SK-N-SH (cell line): ENCODE data around the gene CUL1. TPM values are rescaled to one million over a fixed set of nuclear protein-coding genes. Genes with fewer than 3 reads are reported as not detected.

ENCODE experiments used
- CTCF ChIA-PET: fragments of 300-600, 350-600 bp; formaldehyde crosslinking; extraction: SDS; loops from one replicate; lab custom pipeline; 2021; lab: Yijun Ruan, JAX
- POLR2A ChIA-PET: fragments of 350-600 bp; sonication (Branson Sonifier 250); formaldehyde crosslinking; extraction: SDS; loops from one replicate; lab custom pipeline; 2020; ENCODE audit warnings: antibody characterized with exemption, inconsistent platforms; lab: Yijun Ruan, JAX
- DNase-seq: peaks from one replicate; pipeline ENCODE4 v3.0.0; 2012
- H2AFZ ChIP-seq: fragments of 200-600 bp; sonication (generic); 2 replicates; pipeline ENCODE4 v1.8.1; 2016; ENCODE audit warnings: antibody characterized with exemption, mild to moderate bottlenecking, low read depth
- H3F3A ChIP-seq: fragments of 200-600 bp; sonication (generic); replicated peaks from 2 replicates; pipeline ENCODE3; 2016; ENCODE audit warnings: antibody characterized with exemption, mild to moderate bottlenecking; ENCODE audit not compliant: insufficient read depth
- H3K27ac ChIP-seq, 2 experiments: fragments of 200-500 bp in 1 of 2; fragments of 200-600 bp in 1 of 2; sonication (Bioruptor generic) in 1 of 2; sonication (generic), shearing (Covaris generic) in 1 of 2; 2 replicates each; pipeline versions ENCODE4 v1.5.1 to v1.6.1; 2014 to 2016; ENCODE audit warnings: low read depth in 2 of 2, inconsistent platforms in 1 of 2, low read length in 1 of 2, mild to moderate bottlenecking in 1 of 2, mixed read lengths in 1 of 2
- H3K27me3 ChIP-seq: fragments of 200-600 bp; sonication (generic), shearing (Covaris generic); 2 replicates; pipeline ENCODE4 v1.6.1; 2016; ENCODE audit warnings: mixed run types; ENCODE audit not compliant: insufficient read depth
- H3K36me3 ChIP-seq, 2 experiments: fragments of 200-500 bp in 1 of 2; fragments of 200-600 bp in 1 of 2; sonication (Bioruptor generic) in 1 of 2; sonication (generic) in 1 of 2; replicated peaks in 1 of 2; 2 replicates each; pipeline versions ENCODE3 to v1.5.1; 2014 to 2016; ENCODE audit warnings: low read length in 1 of 2, mild to moderate bottlenecking in 1 of 2; ENCODE audit not compliant: insufficient read depth in 2 of 2, control insufficient read depth in 1 of 2
- H3K4me1 ChIP-seq, 2 experiments: fragments of 200-500 bp in 1 of 2; fragments of 200-600 bp in 1 of 2; sonication (Bioruptor generic) in 1 of 2; sonication (generic), shearing (Covaris generic) in 1 of 2; 2 replicates each; pipeline versions ENCODE4 v1.5.1 to v1.6.1; 2014 to 2016; ENCODE audit warnings: low read depth in 1 of 2, low read length in 1 of 2, mixed run types in 1 of 2; ENCODE audit not compliant: insufficient read depth in 2 of 2, control insufficient read depth in 1 of 2
- H3K4me2 ChIP-seq: fragments of 200-600 bp; sonication (generic), shearing (Covaris generic); 2 replicates; pipeline ENCODE4 v1.6.1; 2017; ENCODE audit warnings: mixed run types
- H3K4me3 ChIP-seq, 2 experiments: fragments of 200-500 bp in 1 of 2; fragments of 200-600 bp in 1 of 2; sonication (Bioruptor generic) in 1 of 2; sonication (generic), shearing (Covaris generic) in 1 of 2; 2 replicates each; pipeline versions ENCODE4 v1.5.1 to v1.8.1; 2014 to 2016; ENCODE audit warnings: low read depth in 2 of 2, inconsistent platforms in 1 of 2, low read length in 1 of 2, mild to moderate bottlenecking in 1 of 2, mixed read lengths in 1 of 2, moderate library complexity in 1 of 2
- H3K79me2 ChIP-seq: fragments of 200-600 bp; sonication (generic); 2 replicates; pipeline ENCODE4 v1.8.1; 2017; ENCODE audit warnings: mild to moderate bottlenecking; ENCODE audit not compliant: insufficient read depth
- H3K9ac ChIP-seq: fragments of 200-600 bp; sonication (generic); 2 replicates; pipeline ENCODE4 v1.6.1; 2017; ENCODE audit warnings: mixed run types
- H3K9me2 ChIP-seq: fragments of 200-600 bp; sonication (generic); 2 replicates; pipeline ENCODE4 v1.6.1; 2017; ENCODE audit warnings: mixed run types
- H3K9me3 ChIP-seq: fragments of 200-600 bp; sonication (generic); 2 replicates; pipeline ENCODE4 v1.6.1; 2017; ENCODE audit warnings: mixed run types, mild to moderate bottlenecking, moderate library complexity
- H4K20me1 ChIP-seq: fragments of 200-600 bp; sonication (generic); 2 replicates; pipeline ENCODE4 v1.6.1; 2017; ENCODE audit warnings: mild to moderate bottlenecking, mixed run types; ENCODE audit not compliant: insufficient read depth
- CHD2 ChIP-seq: fragments of 150-350 bp; IDR thresholded peaks from 2 replicates; pipeline ENCODE4 v1.6.1; 2018; ENCODE audit warnings: low read length; ENCODE audit not compliant: partially characterized antibody
- ELF1 ChIP-seq: IDR thresholded peaks from 2 replicates; pipeline ENCODE4 v1.4.0; 2012
- EZH2phosphoT487 ChIP-seq: fragments of 200-600 bp; sonication (generic); IDR thresholded peaks from 2 replicates; pipeline ENCODE4 v1.6.1; 2017; ENCODE audit warnings: low read depth, mixed run types, mild to moderate bottlenecking, antibody characterized with exemption, moderate library complexity, borderline replicate concordance
- FOSL2 ChIP-seq: IDR thresholded peaks from 2 replicates; pipeline ENCODE4 v1.4.0; 2012; ENCODE audit warnings: low read depth, mild to moderate bottlenecking, moderate library complexity, borderline replicate concordance
- FOXM1 ChIP-seq: IDR thresholded peaks from 2 replicates; pipeline ENCODE4 v1.4.0; 2012; ENCODE audit warnings: low read depth, mild to moderate bottlenecking
- GABPA ChIP-seq: IDR thresholded peaks from 2 replicates; pipeline ENCODE4 v1.4.0; 2012; ENCODE audit warnings: low read depth, mild to moderate bottlenecking
- JUND ChIP-seq: IDR thresholded peaks from 2 replicates; pipeline ENCODE4 v1.4.0; 2012
- MEF2A ChIP-seq: IDR thresholded peaks from 2 replicates; pipeline ENCODE4 v1.4.0; 2012; ENCODE audit warnings: low read depth, borderline replicate concordance
- MXI1 ChIP-seq: IDR thresholded peaks from 2 replicates; pipeline ENCODE4 v1.6.1; 2012; ENCODE audit warnings: mild to moderate bottlenecking, low read depth, low read length, improper control_type of control experiment
- NRF1 ChIP-seq: IDR thresholded peaks from 2 replicates; pipeline ENCODE4 v1.6.1; 2012; ENCODE audit warnings: low read depth, mild to moderate bottlenecking, low read length
- PBX3 ChIP-seq: IDR thresholded peaks from 2 replicates; pipeline ENCODE4; 2012
- SMC3 ChIP-seq: IDR thresholded peaks from 2 replicates; pipeline ENCODE4 v1.6.1; 2012; ENCODE audit warnings: low read depth, low read length, improper control_type of control experiment
- YY1 ChIP-seq: IDR thresholded peaks from 2 replicates; pipeline ENCODE4 v1.4.0; 2012; ENCODE audit warnings: low read depth, mild to moderate bottlenecking
- ZBTB33 ChIP-seq: IDR thresholded peaks from 2 replicates; pipeline ENCODE4 v1.4.0; 2012; ENCODE audit warnings: low read depth, borderline replicate concordance
- WGBS: methylation state at CpG from one replicate; pipeline ENCODE4 v1.1.6; 2017; ENCODE audit warnings: low lambda C conversion rate; 5-methylcytosine and 5-hydroxymethylcytosine counted together
- polyA plus RNA-seq, 3 experiments: library from polyadenylated mRNA; depleted of rRNA; stranded (reverse); fragments of >200 nt; gene quantifications; 2 replicates each; pipeline ENCODE4 v1.2.3, GENCODE V29; 2012
- TF ChIP-seq, protein P1 (sequence below): IDR thresholded peaks from 2 replicates; pipeline ENCODE4 v1.6.1; 2012; ENCODE audit warnings: mild to moderate bottlenecking, low read depth, low read length, moderate library complexity

The CUL1 gene
- polyA plus RNA-seq, 1 of the 3 experiments (the other 2 are of a cell fraction) = 45.2 TPM

DNA sequence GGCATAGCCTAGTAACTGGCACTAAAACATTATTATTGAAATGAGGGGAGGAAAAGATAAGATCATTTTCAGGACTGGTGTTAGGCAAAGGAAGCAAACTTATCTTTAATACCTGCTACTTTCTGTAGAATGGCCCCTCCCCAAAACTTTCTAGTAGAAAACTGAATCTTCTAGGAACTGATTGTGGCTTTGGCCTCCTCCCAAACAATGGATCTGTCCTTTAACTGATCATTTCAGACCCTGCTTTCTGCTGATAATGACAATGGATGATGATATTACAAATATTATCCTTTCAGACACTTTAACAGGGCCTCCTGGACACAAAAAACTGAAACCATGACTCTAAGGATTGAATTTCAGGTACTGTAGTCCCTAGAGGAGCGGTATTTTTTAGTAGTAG is 130.3 kb downstream of the CUL1 start:
- Histone ChIP-seq H3K9ac (no peak overlapping the region), H3F3A (peaks cover 11% of the 10 kb centered on the region), H3K4me1 (no peaks in the 10 kb centered on the region), H3K9me2 (no peaks in the 10 kb centered on the region), H3K79me2 (peaks cover 59% of the 10 kb centered on the region), H3K27ac (no peak overlapping the region), H4K20me1 (peaks cover 5% of the 10 kb centered on the region; the same call in 1 of the 2 replicates), H3K4me2 (no peak overlapping the region), H2AFZ (no peak overlapping the region), H3K4me3 (no peak overlapping the region), H3K27me3 (no peaks in the 10 kb centered on the region), H3K9me3 (no peaks in the 10 kb centered on the region), H3K36me3 (peaks cover 54 to 78% of the 10 kb centered on the region in 2 experiments)
- TF ChIP-seq FOSL2 (no peak), PBX3 (no peak), MEF2A (no peak), JUND (no peak), FOXM1 (no peak), NRF1 (no peak), EZH2phosphoT487 (no peak), SMC3 (no peak), YY1 (no peak), MXI1 (no peak), GABPA (no peak), ZBTB33 (no peak), ELF1 (no peak), CHD2 (no peak)
- TF ChIP-seq, protein P1, sequence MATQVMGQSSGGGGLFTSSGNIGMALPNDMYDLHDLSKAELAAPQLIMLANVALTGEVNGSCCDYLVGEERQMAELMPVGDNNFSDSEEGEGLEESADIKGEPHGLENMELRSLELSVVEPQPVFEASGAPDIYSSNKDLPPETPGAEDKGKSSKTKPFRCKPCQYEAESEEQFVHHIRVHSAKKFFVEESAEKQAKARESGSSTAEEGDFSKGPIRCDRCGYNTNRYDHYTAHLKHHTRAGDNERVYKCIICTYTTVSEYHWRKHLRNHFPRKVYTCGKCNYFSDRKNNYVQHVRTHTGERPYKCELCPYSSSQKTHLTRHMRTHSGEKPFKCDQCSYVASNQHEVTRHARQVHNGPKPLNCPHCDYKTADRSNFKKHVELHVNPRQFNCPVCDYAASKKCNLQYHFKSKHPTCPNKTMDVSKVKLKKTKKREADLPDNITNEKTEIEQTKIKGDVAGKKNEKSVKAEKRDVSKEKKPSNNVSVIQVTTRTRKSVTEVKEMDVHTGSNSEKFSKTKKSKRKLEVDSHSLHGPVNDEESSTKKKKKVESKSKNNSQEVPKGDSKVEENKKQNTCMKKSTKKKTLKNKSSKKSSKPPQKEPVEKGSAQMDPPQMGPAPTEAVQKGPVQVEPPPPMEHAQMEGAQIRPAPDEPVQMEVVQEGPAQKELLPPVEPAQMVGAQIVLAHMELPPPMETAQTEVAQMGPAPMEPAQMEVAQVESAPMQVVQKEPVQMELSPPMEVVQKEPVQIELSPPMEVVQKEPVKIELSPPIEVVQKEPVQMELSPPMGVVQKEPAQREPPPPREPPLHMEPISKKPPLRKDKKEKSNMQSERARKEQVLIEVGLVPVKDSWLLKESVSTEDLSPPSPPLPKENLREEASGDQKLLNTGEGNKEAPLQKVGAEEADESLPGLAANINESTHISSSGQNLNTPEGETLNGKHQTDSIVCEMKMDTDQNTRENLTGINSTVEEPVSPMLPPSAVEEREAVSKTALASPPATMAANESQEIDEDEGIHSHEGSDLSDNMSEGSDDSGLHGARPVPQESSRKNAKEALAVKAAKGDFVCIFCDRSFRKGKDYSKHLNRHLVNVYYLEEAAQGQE = no peak
- WGBS = 100% methylated on average over 1 of the region's 1 CpG
- no peak for DNase-seq
- ChIA-PET POLR2A (no interaction called here), CTCF (interaction anchor here (2.0 kb wide), 1 partner anchor 27 kb away, joined by 9 read pairs; no protein-coding TSS in a partner anchor)
